Chondrocyte (in vitro differentiated cells): ENCODE results near the gene LRTM2. TPM values are rescaled to one million over a fixed set of nuclear protein-coding genes. Genes with fewer than 3 reads are reported as not detected.
A peak's percentile ranks its signal among the peaks of the same experiment; 100 is the strongest.

Experiments used
- DNase-seq: peaks from one replicate; pipeline ENCODE4 v3.0.0; 2021; ENCODE audit warnings: mixed read lengths, low spot score
- H3K27ac Mint-ChIP-seq: one replicate; pipeline ENCODE4 v1.8.0; 2021; ENCODE audit warnings: mild to moderate bottlenecking, moderate library complexity, mixed read lengths; ENCODE audit not compliant: unreplicated experiment
- H3K27me3 Mint-ChIP-seq: 2 replicates; pipeline ENCODE4 v1.8.0; 2021; ENCODE audit warnings: low read depth, mixed read lengths
- H3K36me3 Mint-ChIP-seq: 2 replicates; pipeline ENCODE4 v1.8.0; 2021; ENCODE audit warnings: low read depth, mixed read lengths
- H3K4me1 Mint-ChIP-seq: 2 replicates; pipeline ENCODE4 v1.8.0; 2021; ENCODE audit warnings: low read depth, mild to moderate bottlenecking, mixed read lengths
- H3K4me3 Mint-ChIP-seq: one replicate; pipeline ENCODE4 v1.8.0; 2021; ENCODE audit warnings: mild to moderate bottlenecking, moderate library complexity, mixed read lengths; ENCODE audit not compliant: unreplicated experiment
- H3K9me3 Mint-ChIP-seq: 2 replicates; pipeline ENCODE4 v1.8.0; 2021; ENCODE audit warnings: low read depth, mixed read lengths
- CTCF ChIP-seq: fragments of 200-600 bp; sonication (generic); IDR thresholded peaks from 2 replicates; pipeline ENCODE4 v1.5.0; 2021; ENCODE audit warnings: antibody characterized with exemption, mild to moderate bottlenecking, moderate library complexity
- total RNA-seq: library from RNA; stranded (reverse); gene quantifications from 3 replicates; pipeline ENCODE4 v1.2.1, GENCODE V29; 2021

LRTM2 gene
- total RNA-seq, 1 donor from 2014 or later, result not detected

GRCh38 chr12:1840981-1841425 is 20.6 kb downstream of the LRTM2 start:
- TF ChIP-seq CTCF, result no peak
- Mint-ChIP-seq H3K27ac (no peak overlapping the region), H3K27me3 (peaks cover 8% of the 10 kb centered on the region), H3K4me1 (peaks cover 32% of the 10 kb centered on the region), H3K4me3 (no peak overlapping the region), H3K36me3 (no peaks in the 10 kb centered on the region), H3K9me3 (no peaks in the 10 kb centered on the region)
- DNase-seq, result peak; percentile 70

GRCh38 chr12:1841586-1842182 is 21.3 kb downstream of the LRTM2 start:
- Mint-ChIP-seq H3K27me3 (peaks cover 8% of the 10 kb centered on the region), H3K27ac (no peak overlapping the region), H3K4me3 (no peak overlapping the region), H3K36me3 (no peaks in the 10 kb centered on the region), H3K4me1 (peaks cover 30% of the 10 kb centered on the region), H3K9me3 (no peaks in the 10 kb centered on the region)
- DNase-seq, result no peak
- no peak for TF ChIP-seq CTCF

GRCh38 chr12:1842183-1842904 is 22.0 kb downstream of the LRTM2 start:
- Mint-ChIP-seq H3K4me3 (no peak overlapping the region), H3K27ac (no peak overlapping the region), H3K36me3 (no peaks in the 10 kb centered on the region), H3K4me1 (peaks cover 26% of the 10 kb centered on the region), H3K27me3 (peaks cover 8% of the 10 kb centered on the region), H3K9me3 (no peaks in the 10 kb centered on the region)
- peak; percentile 61 for DNase-seq
- TF ChIP-seq CTCF, result no peak

GRCh38 chr12:1842905-1843640 is 22.7 kb downstream of the LRTM2 start:
- peak; percentile 61 for DNase-seq
- H3K27me3 Mint-ChIP-seq, result peaks cover 8% of the 10 kb centered on the region
- no peak for TF ChIP-seq CTCF
- H3K27ac Mint-ChIP-seq, result no peak overlapping the region
- H3K9me3 Mint-ChIP-seq, result no peaks in the 10 kb centered on the region
- H3K36me3 Mint-ChIP-seq, result no peaks in the 10 kb centered on the region
- H3K4me3 Mint-ChIP-seq, result no peak overlapping the region
- H3K4me1 Mint-ChIP-seq, result peaks cover 21% of the 10 kb centered on the region

- H3K9me3 Mint-ChIP-seq, result no peaks in the 10 kb centered on the region
- peak; percentile 29 for DNase-seq
- H3K27me3 Mint-ChIP-seq, result peaks cover 8% of the 10 kb centered on the region
Observed at GRCh38 chr12:1843641-1844005, 23.3 kb downstream of the LRTM2 start.

More at GRCh38 chr12:1843641-1844005, 23.3 kb downstream of the LRTM2 start:
- H3K4me1 Mint-ChIP-seq, result peaks cover 18% of the 10 kb centered on the region
- no peak for TF ChIP-seq CTCF
- H3K4me3 Mint-ChIP-seq, result no peak overlapping the region
- no peak overlapping the region for H3K27ac Mint-ChIP-seq
- no peaks in the 10 kb centered on the region for H3K36me3 Mint-ChIP-seq
